K562 (cell line): ENCODE measurements around the gene PUSL1. TPM values are rescaled to one million over a fixed set of nuclear protein-coding genes. Genes with fewer than 3 reads are reported as not detected.

Experiments used
- ARID2 ChIP-seq: fragments of 450-650 bp; IDR thresholded peaks from 2 replicates; pipeline ENCODE4 v1.6.1; 2017; ENCODE audit warnings: antibody characterized with exemption, mild to moderate bottlenecking
- CEBPZ ChIP-seq: fragments of 150-350 bp; IDR thresholded peaks from 2 replicates; pipeline ENCODE4 v1.6.1; 2014; ENCODE audit warnings: low read depth, mild to moderate bottlenecking, low read length, borderline replicate concordance
- MTA2 ChIP-seq: fragments of 450-650 bp; IDR thresholded peaks from 2 replicates; pipeline ENCODE4 v1.6.1; 2016; ENCODE audit warnings: low read depth
- POLR2AphosphoS5 ChIP-seq: IDR thresholded peaks from 2 replicates; pipeline ENCODE4 v1.6.1; 2011; ENCODE audit warnings: mild to moderate bottlenecking, low read depth, low read length, moderate library complexity; ENCODE audit not compliant: control insufficient read depth, insufficient read depth
- POLR2H ChIP-seq: IDR thresholded peaks from 2 replicates; pipeline ENCODE4 v1.6.1; 2016; ENCODE audit warnings: missing genetic modification characterization, low read depth, mild to moderate bottlenecking, control low read depth, missing compliant biosample characterization, moderate library complexity
- SRSF7 ChIP-seq: fragments of 200-400 bp; formaldehyde crosslinking; optimal IDR thresholded peaks from 2 replicates; pipeline ENCODE3; 2017; ENCODE audit warnings: mild to moderate bottlenecking, low read depth, low read length
- TFAM ChIP-seq: fragments of 250-450 bp; sonication (Bioruptor Pico); conservative IDR thresholded peaks from 2 replicates; pipeline ENCODE4 v1.5.0; 2021; ENCODE audit warnings: mild to moderate bottlenecking, moderate library complexity
- TFAP4 ChIP-seq: sonication (generic); formaldehyde crosslinking; IDR thresholded peaks from 2 replicates; pipeline ENCODE4 v1.8.0; 2022; ENCODE audit warnings: missing genetic modification reagents, mild to moderate bottlenecking, moderate library complexity, borderline replicate concordance
- ZNF24 ChIP-seq: fragments of 450-650 bp; IDR thresholded peaks from 2 replicates; pipeline ENCODE4 v1.6.1; 2016
- ZNF41 ChIP-seq: fragments of 250-450 bp; sonication (Bioruptor Pico); conservative IDR thresholded peaks from 2 replicates; pipeline ENCODE4 v1.4.0; 2020; ENCODE audit warnings: mild to moderate bottlenecking
- ZNF644 ChIP-seq: fragments of 200-800 bp; sonication (Bioruptor generic); IDR thresholded peaks from 2 replicates; pipeline ENCODE4 v1.6.1; 2016; ENCODE audit warnings: low read depth, missing genetic modification characterization, missing compliant biosample characterization
- polyA plus RNA-seq, 8 experiments: library from polyadenylated mRNA; depleted of rRNA in 4 of 8; stranded (reverse) in 5 of 8; unstranded in 3 of 8; fragments of >200 nt; fragmentation: Nextera tagmentation in 2 of 8; fragmentation: Illumina TruSeq in 1 of 8; extraction: Ambion mirVana in 2 of 8; extraction: Trizol in 1 of 8; gene quantifications; 2 replicates each; pipeline versions ENCODE4 v1.2.1 to v1.2.3, GENCODE V29; 2011 to 2014; ENCODE audit warnings: inconsistent platforms in 1 of 8, missing spikeins in 1 of 8
- total RNA-seq, 7 experiments: library from RNA; depleted of rRNA in 6 of 7; stranded (reverse); fragments of >200 nt in 6 of 7; fragmentation: Illumina TruSeq in 2 of 7; extraction: Trizol in 2 of 7; gene quantifications; 2 replicates each; pipeline versions ENCODE4 v1.2.1 to v1.2.3, GENCODE V29; 2011 to 2021; ENCODE audit warnings: low replicate concordance in 1 of 7
- TF ChIP-seq, protein P1 (sequence below): sonication (generic); formaldehyde crosslinking; IDR thresholded peaks from 2 replicates; pipeline ENCODE4 v1.8.0; 2023; ENCODE audit warnings: missing genetic modification reagents, mild to moderate bottlenecking, borderline replicate concordance

PUSL1 gene
- total and polyA plus RNA-seq, 9 of the 15 experiments (the other 6 are each of a cell fraction or from before 2014, with no cell fraction given) = 0.62 to 86.9 (median 13.6) TPM

DNA sequence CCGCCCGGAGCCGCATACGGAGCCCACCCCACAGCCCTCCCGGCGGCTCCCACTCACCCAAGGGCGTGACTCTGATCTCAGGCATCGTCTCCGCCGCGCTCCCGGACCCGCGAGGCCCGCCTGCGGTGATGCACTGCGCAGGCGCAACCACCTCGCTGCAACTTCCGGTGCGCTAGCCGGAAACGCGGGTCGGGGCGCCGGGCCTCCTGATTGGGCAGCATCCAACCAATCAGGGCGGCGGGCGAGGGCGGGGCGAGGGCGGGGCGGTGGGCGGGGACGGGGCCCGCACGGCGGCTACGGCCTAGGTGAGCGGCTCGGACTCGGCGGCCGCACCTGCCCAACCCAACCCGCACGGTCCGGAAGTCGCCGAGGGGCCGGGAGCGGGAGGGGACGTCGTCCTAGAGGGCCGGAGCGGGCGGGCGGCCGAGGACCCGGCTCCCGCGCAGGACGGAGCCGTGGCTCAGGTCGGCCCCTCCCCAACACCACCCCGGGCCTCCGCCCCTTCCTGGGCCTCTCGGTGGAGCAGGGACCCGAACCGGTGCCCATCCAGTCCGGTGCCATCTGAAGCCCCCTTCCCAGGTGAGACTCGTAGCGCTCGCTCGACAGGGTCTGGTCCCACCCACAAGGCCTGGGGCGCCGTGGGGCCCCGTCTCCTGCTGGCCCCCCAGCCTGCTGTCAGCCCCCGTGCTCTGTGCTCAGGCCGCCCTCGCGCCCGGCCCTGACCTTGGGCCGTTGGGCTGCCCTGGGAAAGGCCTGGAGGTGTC is 16.3 kb downstream of the PUSL1 start, which contains the start of the genes CPTP and INTS11 (continued):
- TF ChIP-seq CEBPZ = no peak
- no peak for TF ChIP-seq POLR2H
- TF ChIP-seq MTA2 = no peak
- no peak for TF ChIP-seq TFAM (CRISPR knock-in tag)
- peak; percentile 67 for TF ChIP-seq POLR2AphosphoS5
- TF ChIP-seq SRSF7 = no peak
- TF ChIP-seq, protein P1, sequence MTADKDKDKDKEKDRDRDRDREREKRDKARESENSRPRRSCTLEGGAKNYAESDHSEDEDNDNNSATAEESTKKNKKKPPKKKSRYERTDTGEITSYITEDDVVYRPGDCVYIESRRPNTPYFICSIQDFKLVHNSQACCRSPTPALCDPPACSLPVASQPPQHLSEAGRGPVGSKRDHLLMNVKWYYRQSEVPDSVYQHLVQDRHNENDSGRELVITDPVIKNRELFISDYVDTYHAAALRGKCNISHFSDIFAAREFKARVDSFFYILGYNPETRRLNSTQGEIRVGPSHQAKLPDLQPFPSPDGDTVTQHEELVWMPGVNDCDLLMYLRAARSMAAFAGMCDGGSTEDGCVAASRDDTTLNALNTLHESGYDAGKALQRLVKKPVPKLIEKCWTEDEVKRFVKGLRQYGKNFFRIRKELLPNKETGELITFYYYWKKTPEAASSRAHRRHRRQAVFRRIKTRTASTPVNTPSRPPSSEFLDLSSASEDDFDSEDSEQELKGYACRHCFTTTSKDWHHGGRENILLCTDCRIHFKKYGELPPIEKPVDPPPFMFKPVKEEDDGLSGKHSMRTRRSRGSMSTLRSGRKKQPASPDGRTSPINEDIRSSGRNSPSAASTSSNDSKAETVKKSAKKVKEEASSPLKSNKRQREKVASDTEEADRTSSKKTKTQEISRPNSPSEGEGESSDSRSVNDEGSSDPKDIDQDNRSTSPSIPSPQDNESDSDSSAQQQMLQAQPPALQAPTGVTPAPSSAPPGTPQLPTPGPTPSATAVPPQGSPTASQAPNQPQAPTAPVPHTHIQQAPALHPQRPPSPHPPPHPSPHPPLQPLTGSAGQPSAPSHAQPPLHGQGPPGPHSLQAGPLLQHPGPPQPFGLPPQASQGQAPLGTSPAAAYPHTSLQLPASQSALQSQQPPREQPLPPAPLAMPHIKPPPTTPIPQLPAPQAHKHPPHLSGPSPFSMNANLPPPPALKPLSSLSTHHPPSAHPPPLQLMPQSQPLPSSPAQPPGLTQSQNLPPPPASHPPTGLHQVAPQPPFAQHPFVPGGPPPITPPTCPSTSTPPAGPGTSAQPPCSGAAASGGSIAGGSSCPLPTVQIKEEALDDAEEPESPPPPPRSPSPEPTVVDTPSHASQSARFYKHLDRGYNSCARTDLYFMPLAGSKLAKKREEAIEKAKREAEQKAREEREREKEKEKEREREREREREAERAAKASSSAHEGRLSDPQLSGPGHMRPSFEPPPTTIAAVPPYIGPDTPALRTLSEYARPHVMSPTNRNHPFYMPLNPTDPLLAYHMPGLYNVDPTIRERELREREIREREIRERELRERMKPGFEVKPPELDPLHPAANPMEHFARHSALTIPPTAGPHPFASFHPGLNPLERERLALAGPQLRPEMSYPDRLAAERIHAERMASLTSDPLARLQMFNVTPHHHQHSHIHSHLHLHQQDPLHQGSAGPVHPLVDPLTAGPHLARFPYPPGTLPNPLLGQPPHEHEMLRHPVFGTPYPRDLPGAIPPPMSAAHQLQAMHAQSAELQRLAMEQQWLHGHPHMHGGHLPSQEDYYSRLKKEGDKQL (CRISPR knock-in tag) = 0 out of 2 replicates have a peak, but pooled peaks have one; percentile 9
- no peak for TF ChIP-seq ZNF644 (tag)
- TF ChIP-seq TFAP4 (CRISPR knock-in tag) = peak; percentile 54; the same call in 1 of the 2 replicates
- TF ChIP-seq ZNF41 (CRISPR knock-in tag) = no peak
- TF ChIP-seq ARID2 = no peak
- TF ChIP-seq ZNF24 = no peak
